Activated CD4-positive, alpha-beta memory T cell treated with anti-CD3 and anti-CD28 coated beads, Interleukin-2, amount 10 ng/mL, durations not matched to agents 7 days and 5 days (primary cell): ENCODE measurements around the gene KCNAB3. TPM values are rescaled to one million over a fixed set of nuclear protein-coding genes. Genes with fewer than 3 reads are reported as not detected.
A peak's percentile ranks its signal among the peaks of the same experiment; 100 is the strongest.

Experiments
- CTCF ChIA-PET: fragments of 350-600 bp; sonication (Branson Sonifier 250); formaldehyde crosslinking; loops from one replicate; lab custom pipeline; 2021; ENCODE audit warnings: antibody characterized with exemption, inconsistent platforms; lab: Charles Lee
- POLR2A ChIA-PET: fragments of 350-600 bp; sonication (Branson Sonifier 250); formaldehyde crosslinking; loops from one replicate; lab custom pipeline; 2021; ENCODE audit warnings: antibody characterized with exemption; lab: Charles Lee
- DNase-seq: peaks from one replicate; pipeline ENCODE4 v3.0.0-alpha.2; 2020
- H3K27ac Mint-ChIP-seq: one replicate; pipeline ENCODE4 v1.8.0; 2021; ENCODE audit warnings: mild to moderate bottlenecking, mixed read lengths
- H3K27me3 Mint-ChIP-seq: one replicate; pipeline ENCODE4 v1.8.0; 2021; ENCODE audit warnings: mixed read lengths
- H3K36me3 Mint-ChIP-seq: one replicate; pipeline ENCODE4 v1.8.0; 2021; ENCODE audit warnings: low read depth, mixed read lengths
- H3K4me1 Mint-ChIP-seq: one replicate; pipeline ENCODE4 v1.8.0; 2021; ENCODE audit warnings: mixed read lengths
- H3K4me3 Mint-ChIP-seq: one replicate; pipeline ENCODE4 v1.8.0; 2021; ENCODE audit warnings: mild to moderate bottlenecking, mixed read lengths
- H3K9me3 Mint-ChIP-seq: one replicate; pipeline ENCODE4 v1.8.0; 2021; ENCODE audit warnings: mixed read lengths
- total RNA-seq, 2 experiments: library from RNA; stranded (reverse); gene quantifications; one replicate each; pipeline ENCODE4 v1.2.3, GENCODE V29; 2021

Gene KCNAB3
- total RNA-seq, result 1 to 10 TPM; 7.7 to 8.4 TPM

- peak within 1 kb of the TSS; percentile 93 for H3K4me3 Mint-ChIP-seq
- peak within 1 kb of the TSS; percentile 87 for H3K27ac Mint-ChIP-seq
- peak; percentile 68 for DNase-seq
- POLR2A ChIA-PET, result interaction anchor here (3.0 to 6.9 kb wide), 2 partner anchors 10 to 11 kb away, joined by 11 to 144 read pairs; partner anchors contain the start of gene RNF227
- peaks cover 24% of the 10 kb centered on the region for H3K36me3 Mint-ChIP-seq
- peaks cover 38% of the 10 kb centered on the region for H3K4me1 Mint-ChIP-seq
- H3K9me3 Mint-ChIP-seq, result no peaks in the 10 kb centered on the region
- CTCF ChIA-PET, result interaction anchor here (0.8 to 1.4 kb wide), 5 partner anchors 14 to 94 kb away, joined by 3 to 9 read pairs (median 4); partner anchors contain the start of genes NAA38 and RNF227
- no peaks in the 10 kb centered on the region for H3K27me3 Mint-ChIP-seq
Observed at GRCh38 chr17:7929158-7930023, at the start of gene KCNAB3. KCNAB3 (minus strand) TSS chr17:7929856; CDS start chr17:7929435, 421 bp downstream.

GRCh38 chr17:7977805-7978204 lies 48.1 kb upstream of the KCNAB3 start:
- Mint-ChIP-seq H3K36me3 (peaks cover 20% of the 10 kb centered on the region), H3K27me3 (peaks cover 20% of the 10 kb centered on the region), H3K27ac (no peak overlapping the region), H3K4me1 (peaks cover 18% of the 10 kb centered on the region), H3K4me3 (no peak overlapping the region), H3K9me3 (peaks cover 19% of the 10 kb centered on the region)
- ChIA-PET POLR2A (no interaction called here), CTCF (interaction anchor here (0.7 kb wide), 1 partner anchor 64 kb away, joined by 3 read pairs; no protein-coding TSS in a partner anchor)
- DNase-seq, result no peak

- CTCF ChIA-PET, result interaction anchor here (0.9 kb wide), 1 partner anchor 13 kb away, joined by 4 read pairs; no protein-coding TSS in a partner anchor
- no peak for DNase-seq
- POLR2A ChIA-PET, result no interaction called here
Observed at GRCh38 chr17:7977039-7977438, 47.4 kb upstream of the KCNAB3 start.

GRCh38 chr17:7974638-7975131 lies 45.0 kb upstream of the KCNAB3 start:
- H3K36me3 Mint-ChIP-seq, result peaks cover 20% of the 10 kb centered on the region
- no peak overlapping the region for H3K4me3 Mint-ChIP-seq
- DNase-seq, result no peak
- peaks cover 20% of the 10 kb centered on the region for H3K27me3 Mint-ChIP-seq
- H3K27ac Mint-ChIP-seq, result no peak overlapping the region
- peaks cover 19% of the 10 kb centered on the region for H3K9me3 Mint-ChIP-seq
- ChIA-PET POLR2A (interaction anchor here (0.9 to 1.2 kb wide), 2 partner anchors 23 to 42 kb away, joined by 3 read pairs; no protein-coding TSS in a partner anchor), CTCF (interaction anchor here (0.6 kb wide), 1 partner anchor 109 kb away, joined by 3 read pairs; no protein-coding TSS in a partner anchor)
- peaks cover 4% of the 10 kb centered on the region for H3K4me1 Mint-ChIP-seq

More at GRCh38 chr17:7977039-7977438, 47.4 kb upstream of the KCNAB3 start:
- Mint-ChIP-seq H3K27me3 (peaks cover 22% of the 10 kb centered on the region), H3K27ac (no peak overlapping the region), H3K4me1 (peaks cover 11% of the 10 kb centered on the region), H3K36me3 (peaks cover 20% of the 10 kb centered on the region), H3K4me3 (no peak overlapping the region), H3K9me3 (peaks cover 19% of the 10 kb centered on the region)

- ChIA-PET CTCF (interaction anchor here (0.6 to 2.3 kb wide), 5 partner anchors 17 to 288 kb away, joined by 3 to 8 read pairs (median 4); partner anchors contain the start of genes CNTROB and TRAPPC1), POLR2A (no interaction called here)
- Mint-ChIP-seq H3K9me3 (peaks cover 19% of the 10 kb centered on the region), H3K27ac (no peak overlapping the region), H3K27me3 (peaks cover 17% of the 10 kb centered on the region), H3K4me3 (no peak overlapping the region), H3K36me3 (peaks cover 17% of the 10 kb centered on the region), H3K4me1 (no peaks in the 10 kb centered on the region)
- DNase-seq, result no peak
Observed at GRCh38 chr17:7972131-7972785, 42.6 kb upstream of the KCNAB3 start.

- no peak overlapping the region for H3K4me3 Mint-ChIP-seq
- no peak for DNase-seq
- ChIA-PET POLR2A (interaction anchor here (1.3 kb wide), 1 partner anchor 56 kb away, joined by 4 read pairs; no protein-coding TSS in a partner anchor), CTCF (interaction anchor here (0.8 to 1.8 kb wide), 5 partner anchors 10 to 40 kb away, joined by 3 to 7 read pairs (median 4); partner anchors contain the start of genes CNTROB and TRAPPC1)
- H3K9me3 Mint-ChIP-seq, result peaks cover 13% of the 10 kb centered on the region
- H3K27me3 Mint-ChIP-seq, result peaks cover 15% of the 10 kb centered on the region
- peaks cover 13% of the 10 kb centered on the region for H3K36me3 Mint-ChIP-seq
- no peak overlapping the region for H3K27ac Mint-ChIP-seq
- no peaks in the 10 kb centered on the region for H3K4me1 Mint-ChIP-seq
Observed at GRCh38 chr17:7971651-7972050, 42.0 kb upstream of the KCNAB3 start.

GRCh38 chr17:7969433-7969832 lies 39.8 kb upstream of the KCNAB3 start:
- no peak overlapping the region for H3K27ac Mint-ChIP-seq
- no peak overlapping the region for H3K4me3 Mint-ChIP-seq
- H3K4me1 Mint-ChIP-seq, result no peaks in the 10 kb centered on the region
- peaks cover under 1% of the 10 kb centered on the region for H3K9me3 Mint-ChIP-seq
- ChIA-PET POLR2A (no interaction called here), CTCF (interaction anchor here (0.6 kb wide), 1 partner anchor 957 kb away, joined by 4 read pairs; no protein-coding TSS in a partner anchor)
- peaks cover 5% of the 10 kb centered on the region for H3K27me3 Mint-ChIP-seq
- DNase-seq, result no peak
- peaks cover under 1% of the 10 kb centered on the region for H3K36me3 Mint-ChIP-seq

GRCh38 chr17:7967751-7968150 lies 38.1 kb upstream of the KCNAB3 start:
- Mint-ChIP-seq H3K27ac (no peak overlapping the region), H3K4me3 (no peak overlapping the region), H3K36me3 (no peaks in the 10 kb centered on the region), H3K4me1 (no peaks in the 10 kb centered on the region), H3K27me3 (peaks cover 4% of the 10 kb centered on the region), H3K9me3 (no peaks in the 10 kb centered on the region)
- ChIA-PET CTCF (no interaction called here), POLR2A (no interaction called here)
- DNase-seq, result no peak

- ChIA-PET CTCF (interaction anchor here (1.1 to 2.0 kb wide), 2 partner anchors 10 to 29 kb away, joined by 4 to 7 read pairs; no protein-coding TSS in a partner anchor), POLR2A (no interaction called here)
- H3K9me3 Mint-ChIP-seq, result no peaks in the 10 kb centered on the region
- H3K4me1 Mint-ChIP-seq, result no peaks in the 10 kb centered on the region
- no peak overlapping the region for H3K4me3 Mint-ChIP-seq
- H3K27me3 Mint-ChIP-seq, result peaks cover 17% of the 10 kb centered on the region
- H3K36me3 Mint-ChIP-seq, result no peaks in the 10 kb centered on the region
- H3K27ac Mint-ChIP-seq, result no peak overlapping the region
- no peak for DNase-seq
Observed at GRCh38 chr17:7961421-7961820, 31.8 kb upstream of the KCNAB3 start.

GRCh38 chr17:7959503-7960253 lies 30.0 kb upstream of the KCNAB3 start:
- Mint-ChIP-seq H3K27ac (no peak overlapping the region), H3K36me3 (no peaks in the 10 kb centered on the region), H3K9me3 (no peaks in the 10 kb centered on the region), H3K27me3 (peaks cover 17% of the 10 kb centered on the region), H3K4me1 (peaks cover 7% of the 10 kb centered on the region), H3K4me3 (no peak overlapping the region)
- ChIA-PET POLR2A (no interaction called here), CTCF (no interaction called here)
- DNase-seq, result no peak

GRCh38 chr17:7956228-7956965 lies 26.7 kb upstream of the KCNAB3 start:
- H3K27me3 Mint-ChIP-seq, result peaks cover 12% of the 10 kb centered on the region
- ChIA-PET CTCF (interaction anchor here (0.8 to 1.6 kb wide), 3 partner anchors 9 to 24 kb away, joined by 3 to 4 read pairs (median 4); partner anchors contain the start of gene CNTROB), POLR2A (interaction anchor here (0.8 kb wide), 1 partner anchor 24 kb away, joined by 3 read pairs; the partner anchor contains the start of gene CNTROB)
- H3K4me1 Mint-ChIP-seq, result peaks cover 27% of the 10 kb centered on the region
- peaks cover 2% of the 10 kb centered on the region for H3K36me3 Mint-ChIP-seq
- peak overlapping the region; percentile 45 for H3K27ac Mint-ChIP-seq
- H3K9me3 Mint-ChIP-seq, result no peaks in the 10 kb centered on the region
- DNase-seq, result no peak
- H3K4me3 Mint-ChIP-seq, result no peak overlapping the region
